Type B pancreatic cell (in vitro differentiated cells): ENCODE measurements around the gene SLC52A1. TPM values are rescaled to one million over a fixed set of nuclear protein-coding genes. Genes with fewer than 3 reads are reported as not detected.

ENCODE experiments used
- DNase-seq: peaks from one replicate; pipeline ENCODE4 v3.0.0; 2021; ENCODE audit warnings: mixed read lengths; ENCODE audit not compliant: unreplicated experiment; ENCODE audit errors: extremely low spot score
- H3K27ac Mint-ChIP-seq: 2 replicates; pipeline ENCODE4 v1.8.0; 2021; ENCODE audit warnings: mild to moderate bottlenecking, mixed read lengths
- H3K27me3 Mint-ChIP-seq: 2 replicates; pipeline ENCODE4 v1.8.0; 2021; ENCODE audit warnings: mixed read lengths
- H3K36me3 Mint-ChIP-seq: 2 replicates; pipeline ENCODE4 v1.8.0; 2021; ENCODE audit warnings: mixed read lengths
- H3K4me1 Mint-ChIP-seq: one replicate; pipeline ENCODE4 v1.8.0; 2021; ENCODE audit warnings: mixed read lengths; ENCODE audit not compliant: unreplicated experiment
- H3K4me3 Mint-ChIP-seq: 2 replicates; pipeline ENCODE4 v1.8.0; 2021; ENCODE audit warnings: mild to moderate bottlenecking, mixed read lengths
- H3K9me3 Mint-ChIP-seq: 2 replicates; pipeline ENCODE4 v1.8.0; 2021; ENCODE audit warnings: mixed read lengths
- CTCF ChIP-seq: fragments of 200-600 bp; sonication (generic); conservative IDR thresholded peaks from 2 replicates; pipeline ENCODE4 v1.5.0; 2021; ENCODE audit warnings: antibody characterized with exemption, mild to moderate bottlenecking
- total RNA-seq: library from RNA; stranded (reverse); gene quantifications from 2 replicates; pipeline ENCODE4 v1.2.1, GENCODE V29; 2021; ENCODE audit warnings: low replicate concordance

The SLC52A1 gene
- total RNA-seq, 1 donor from 2014 or later, result 0.19 TPM

DNA sequence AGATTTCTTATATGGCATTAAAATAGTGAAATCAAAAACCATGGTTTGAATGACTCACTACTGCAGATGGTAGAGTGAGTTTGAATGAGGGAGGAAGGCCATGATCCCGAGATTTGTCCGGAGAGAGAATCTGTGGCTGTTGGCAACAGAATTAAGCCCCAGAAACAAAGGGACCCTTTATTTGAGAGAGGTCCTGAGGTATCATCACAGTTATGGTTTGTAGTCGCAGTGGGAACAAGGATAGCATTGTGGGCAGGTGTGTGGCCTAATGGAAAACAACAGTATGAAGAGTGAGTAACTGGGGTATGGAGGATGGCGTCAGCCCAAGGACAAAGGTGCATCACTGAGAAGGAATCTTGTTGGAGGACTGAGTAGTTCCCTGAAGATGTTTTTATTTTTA lies 34.5 kb upstream of the SLC52A1 start:
- Mint-ChIP-seq H3K27me3 (peaks cover 5% of the 10 kb centered on the region), H3K36me3 (no peaks in the 10 kb centered on the region), H3K27ac (no peak overlapping the region), H3K4me1 (no peaks in the 10 kb centered on the region), H3K9me3 (no peaks in the 10 kb centered on the region), H3K4me3 (no peak overlapping the region)
- no peak for DNase-seq
- no peak for TF ChIP-seq CTCF

DNA sequence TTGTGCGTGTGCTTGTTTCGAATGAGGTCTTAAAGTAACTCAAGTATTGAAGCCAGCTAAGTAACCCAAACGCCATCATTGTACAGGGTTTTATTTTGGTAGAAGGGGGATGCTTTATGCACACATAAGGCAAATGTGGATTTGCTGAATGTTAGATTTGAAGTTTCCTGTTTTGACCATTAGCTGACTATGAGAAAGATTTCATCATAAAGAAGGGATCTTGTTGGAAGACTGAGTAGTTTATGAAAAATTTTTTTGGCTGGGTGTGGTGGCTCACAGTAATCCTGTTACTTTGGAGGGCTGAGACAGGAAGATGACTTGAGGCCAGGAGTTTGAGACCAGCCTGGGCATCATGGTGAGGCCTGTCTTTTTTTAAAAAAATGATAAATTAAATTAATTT lies 33.0 kb upstream of the SLC52A1 start:
- H3K4me1 Mint-ChIP-seq, result no peaks in the 10 kb centered on the region
- H3K27me3 Mint-ChIP-seq, result peaks cover 5% of the 10 kb centered on the region
- no peaks in the 10 kb centered on the region for H3K36me3 Mint-ChIP-seq
- H3K27ac Mint-ChIP-seq, result no peak overlapping the region
- TF ChIP-seq CTCF, result no peak
- no peak for DNase-seq
- H3K9me3 Mint-ChIP-seq, result no peaks in the 10 kb centered on the region
- no peak overlapping the region for H3K4me3 Mint-ChIP-seq

GRCh38 chr17:5065227-5065744 lies 30.1 kb upstream of the SLC52A1 start:
- TF ChIP-seq CTCF, result no peak
- H3K27me3 Mint-ChIP-seq, result peaks cover 5% of the 10 kb centered on the region
- H3K4me1 Mint-ChIP-seq, result peaks cover 5% of the 10 kb centered on the region
- no peaks in the 10 kb centered on the region for H3K36me3 Mint-ChIP-seq
- no peak overlapping the region for H3K27ac Mint-ChIP-seq
- DNase-seq, result no peak
- no peaks in the 10 kb centered on the region for H3K9me3 Mint-ChIP-seq
- H3K4me3 Mint-ChIP-seq, result no peak overlapping the region

- DNase-seq, result no peak
- H3K36me3 Mint-ChIP-seq, result no peaks in the 10 kb centered on the region
- TF ChIP-seq CTCF, result no peak
Measured at GRCh38 chr17:5055543-5055942, 20.3 kb upstream of the SLC52A1 start.

GRCh38 chr17:5050278-5050677 lies 15.1 kb upstream of the SLC52A1 start:
- no peak for TF ChIP-seq CTCF
- Mint-ChIP-seq H3K4me3 (peak overlapping the region; percentile 65), H3K9me3 (no peaks in the 10 kb centered on the region), H3K27me3 (no peaks in the 10 kb centered on the region), H3K36me3 (no peaks in the 10 kb centered on the region), H3K27ac (peak overlapping the region; percentile 68), H3K4me1 (peaks cover 10% of the 10 kb centered on the region)
- no peak for DNase-seq

More at GRCh38 chr17:5055543-5055942, 20.3 kb upstream of the SLC52A1 start:
- peaks cover 4% of the 10 kb centered on the region for H3K27me3 Mint-ChIP-seq
- no peak overlapping the region for H3K27ac Mint-ChIP-seq
- H3K4me3 Mint-ChIP-seq, result no peak overlapping the region
- no peaks in the 10 kb centered on the region for H3K9me3 Mint-ChIP-seq
- H3K4me1 Mint-ChIP-seq, result peaks cover under 1% of the 10 kb centered on the region
